ENCODE results near the gene GNB1L. TPM values are rescaled to one million over a fixed set of nuclear protein-coding genes. Genes with fewer than 3 reads are reported as not detected.

The GNB1L gene
- total RNA-seq, 1 donor = 5.2 TPM

GRCh38 chr22:19848298-19849224 lies 6.1 kb downstream of the GNB1L start:
- no peak for TF ChIP-seq CTCF (IDR thresholded peaks at IDR 0.05; ENCODE audit: insufficient read depth, low read depth, low read length)
- DNase-seq (ENCODE audit: low read depth) = no peak
- no peak overlapping the region for H3K4me3 ChIP-seq (ENCODE audit: low read depth, low read length)

GRCh38 chr22:19847345-19847632 lies 7.4 kb downstream of the GNB1L start:
- TF ChIP-seq CTCF (IDR thresholded peaks at IDR 0.05; ENCODE audit: insufficient read depth, low read depth, low read length) = no peak
- H3K4me3 ChIP-seq (ENCODE audit: low read depth, low read length) = no peak overlapping the region
- DNase-seq (ENCODE audit: low read depth) = no peak

GRCh38 chr22:19846620-19847344 lies 7.9 kb downstream of the GNB1L start:
- TF ChIP-seq CTCF (IDR thresholded peaks at IDR 0.05; ENCODE audit: insufficient read depth, low read depth, low read length) = no peak
- H3K4me3 ChIP-seq (ENCODE audit: low read depth, low read length) = no peak overlapping the region
- DNase-seq (ENCODE audit: low read depth) = no peak

GRCh38 chr22:19845054-19845722 lies 9.5 kb downstream of the GNB1L start:
- TF ChIP-seq CTCF (IDR thresholded peaks at IDR 0.05; ENCODE audit: insufficient read depth, low read depth, low read length) = no peak
- H3K4me3 ChIP-seq (ENCODE audit: low read depth, low read length) = no peak overlapping the region
- DNase-seq (ENCODE audit: low read depth) = no peak

- no peak overlapping the region for H3K4me3 ChIP-seq (ENCODE audit: low read depth, low read length)
- peak; percentile 22 for DNase-seq (ENCODE audit: low read depth)
- TF ChIP-seq CTCF (IDR thresholded peaks at IDR 0.05; ENCODE audit: insufficient read depth, low read depth, low read length) = no peak
Measured at GRCh38 chr22:19844377-19845053, 10.2 kb downstream of the GNB1L start.

GRCh38 chr22:19843857-19844376 lies 10.8 kb downstream of the GNB1L start:
- DNase-seq (ENCODE audit: low read depth) = no peak
- H3K4me3 ChIP-seq (ENCODE audit: low read depth, low read length) = no peak overlapping the region
- no peak for TF ChIP-seq CTCF (IDR thresholded peaks at IDR 0.05; ENCODE audit: insufficient read depth, low read depth, low read length)

Data from fibroblast of villous mesenchyme (primary cell).